Activated CD8-positive, alpha-beta T cell treated with anti-CD3 and anti-CD28 coated beads for 36 hours (primary cell): ENCODE data around the gene CMTM7. TPM values are rescaled to one million over a fixed set of nuclear protein-coding genes. Genes with fewer than 3 reads are reported as not detected.
"Not testable (repeated sequence)": the region's sequence is repeated elsewhere in the genome, so short reads cannot be mapped to it uniquely, and the experiment has no call there.

Experiments used
- ATAC-seq: fragments of 200-7000 bp; cut with Tn5 transposase; one replicate; pipeline ENCODE4 v1.10.0; 2021; ENCODE audit warnings: mild to moderate bottlenecking, moderate library complexity
- CTCF ChIA-PET: fragments of 350-600 bp; sonication (Branson Sonifier 250); formaldehyde crosslinking; loops from one replicate; lab custom pipeline; 2021; ENCODE audit warnings: antibody characterized with exemption; lab: Charles Lee
- POLR2A ChIA-PET: fragments of 350-600 bp; sonication (Branson Sonifier 250); formaldehyde crosslinking; loops from one replicate; lab custom pipeline; 2021; ENCODE audit warnings: antibody characterized with exemption; lab: Charles Lee
- DNase-seq: peaks from one replicate; pipeline ENCODE4 v3.0.0-alpha.2; 2020
- H3K27ac Mint-ChIP-seq: one replicate; pipeline ENCODE4 v1.8.0; 2021; ENCODE audit warnings: mild to moderate bottlenecking, mixed read lengths
- H3K27me3 Mint-ChIP-seq: one replicate; pipeline ENCODE4 v1.8.0; 2021; ENCODE audit warnings: mixed read lengths
- H3K36me3 Mint-ChIP-seq: one replicate; pipeline ENCODE4 v1.8.0; 2021; ENCODE audit warnings: low read depth, mixed read lengths
- H3K4me1 Mint-ChIP-seq: one replicate; pipeline ENCODE4 v1.8.0; 2021; ENCODE audit warnings: low read depth, mixed read lengths
- H3K4me3 Mint-ChIP-seq: one replicate; pipeline ENCODE4 v1.8.0; 2021; ENCODE audit warnings: mild to moderate bottlenecking, moderate library complexity, mixed read lengths
- H3K9me3 Mint-ChIP-seq: one replicate; pipeline ENCODE4 v1.8.0; 2021; ENCODE audit warnings: mixed read lengths
- CTCF ChIP-seq: fragments of 200-600 bp; IDR thresholded peaks from one replicate; pipeline ENCODE4 v1.8.0; 2022; ENCODE audit warnings: antibody characterized with exemption, mild to moderate bottlenecking
- intact Hi-C: fragments of 100-400 bp; cut with micrococcal nuclease; formaldehyde crosslinking; loops from one replicate; pipeline ENCODE4 v1.10.0; 2022
- total RNA-seq, 2 experiments: library from RNA; stranded (reverse); gene quantifications; one replicate each; pipeline ENCODE4 v1.2.3, GENCODE V29; 2021

CMTM7 gene
- total RNA-seq, 2 experiments from 2014 or later: 36.1 to 37.2 TPM

GRCh38 chr3:32384938-32385337 is 6.7 kb upstream of the CMTM7 start:
- no peak overlapping the region for H3K4me3 Mint-ChIP-seq
- ChIA-PET CTCF (interaction anchor here (0.7 to 4.7 kb wide), 4 partner anchors 9 to 209 kb away, joined by 3 to 31 read pairs (median 4); no protein-coding TSS in a partner anchor), POLR2A (no interaction called here)
- no peak for TF ChIP-seq CTCF
- DNase-seq (no peak), ATAC-seq (no peak)
- H3K36me3 Mint-ChIP-seq: no peaks in the 10 kb centered on the region
- intact Hi-C loops: no loop called here
- H3K27ac Mint-ChIP-seq: no peak overlapping the region
- no peaks in the 10 kb centered on the region for H3K9me3 Mint-ChIP-seq
- peaks cover 12% of the 10 kb centered on the region for H3K4me1 Mint-ChIP-seq
- H3K27me3 Mint-ChIP-seq: no peaks in the 10 kb centered on the region

GRCh38 chr3:32387512-32387911 is 4.1 kb upstream of the CMTM7 start:
- ChIA-PET CTCF (interaction anchor here (1.0 to 4.7 kb wide), 4 partner anchors 12 to 80 kb away, joined by 3 to 31 read pairs (median 14); no protein-coding TSS in a partner anchor), POLR2A (interaction anchor here (1.5 kb wide), 1 partner anchor 12 kb away, joined by 7 read pairs; no protein-coding TSS in a partner anchor)
- Mint-ChIP-seq H3K9me3 (no peaks in the 10 kb centered on the region), H3K27ac (no peak overlapping the region), H3K4me1 (peaks cover 20% of the 10 kb centered on the region), H3K4me3 (no peak overlapping the region), H3K27me3 (no peaks in the 10 kb centered on the region), H3K36me3 (peaks cover 4% of the 10 kb centered on the region)
- ATAC-seq (no peak), DNase-seq (no peak)
- intact Hi-C loops: no loop called here
- no peak for TF ChIP-seq CTCF

- H3K27me3 Mint-ChIP-seq, ATAC-seq, intact Hi-C loops, H3K9me3 Mint-ChIP-seq, DNase-seq: not testable (repeated sequence)
- POLR2A ChIA-PET: interaction anchor here (0.6 to 2.7 kb wide), 2 partner anchors 18 to 44 kb away, joined by 3 to 8 read pairs; no protein-coding TSS in a partner anchor
- Mint-ChIP-seq H3K27ac (peak overlapping the region; percentile 63), H3K4me3 (peak overlapping the region; percentile 16), H3K36me3 (peaks cover 16% of the 10 kb centered on the region), H3K4me1 (peaks cover 37% of the 10 kb centered on the region)
- CTCF ChIA-PET: interaction anchor here (0.9 to 7.2 kb wide), 6 partner anchors 14 to 78 kb away, joined by 3 to 56 read pairs (median 8); no protein-coding TSS in a partner anchor
These were observed 2.1 kb upstream of the CMTM7 start for GRCh38 chr3:32389577-32389976.

- POLR2A ChIA-PET: interaction anchor here (1.8 to 2.7 kb wide), 2 partner anchors 10 to 18 kb away, joined by 7 to 8 read pairs; no protein-coding TSS in a partner anchor
These were observed 1.1 kb downstream of the CMTM7 start for GRCh38 chr3:32392536-32393302.

More at GRCh38 chr3:32392536-32393302, 1.1 kb downstream of the CMTM7 start:
- Mint-ChIP-seq H3K36me3 (peaks cover 16% of the 10 kb centered on the region), H3K27me3 (no peaks in the 10 kb centered on the region), H3K4me3 (peak overlapping the region; percentile 87), H3K4me1 (peaks cover 55% of the 10 kb centered on the region), H3K27ac (peak overlapping the region; percentile 92), H3K9me3 (no peaks in the 10 kb centered on the region)
- intact Hi-C loops: no loop called here
- DNase-seq (peak; percentile 50), ATAC-seq (peak; percentile 45)
- TF ChIP-seq CTCF: no peak
- CTCF ChIA-PET: interaction anchor here (1.1 to 7.2 kb wide), 3 partner anchors 17 to 75 kb away, joined by 3 to 56 read pairs (median 36); no protein-coding TSS in a partner anchor
